SU-DHL-6 (cell line): Measurements from ENCODE around the gene CTDSPL.

Source experiments
- H2AFZ ChIP-seq: fragments of 200-600 bp; sonication (generic); 2 replicates; pipeline ENCODE4 v1.6.1; 2014; ENCODE audit warnings: low read depth, mild to moderate bottlenecking, moderate library complexity, mixed read lengths, antibody characterized with exemption, low read length; ENCODE audit not compliant: severe bottlenecking
- H3F3A ChIP-seq: fragments of 200-600 bp; shearing (Covaris generic); 2 replicates; pipeline ENCODE4 v1.6.0; 2016; ENCODE audit warnings: antibody characterized with exemption, mild to moderate bottlenecking; ENCODE audit not compliant: insufficient read depth
- H3K27ac ChIP-seq: fragments of 200-600 bp; sonication (generic); 2 replicates; pipeline ENCODE4 v1.5.1; 2016; ENCODE audit warnings: low read depth, mild to moderate bottlenecking, low read length, moderate library complexity, mixed read lengths
- H3K27me3 ChIP-seq: fragments of 200-600 bp; sonication (generic), shearing (Covaris generic); 2 replicates; pipeline ENCODE4 v1.6.0; 2014; ENCODE audit warnings: mild to moderate bottlenecking, low read length
- H3K36me3 ChIP-seq: fragments of 200-600 bp; sonication (generic); 2 replicates; pipeline ENCODE4 v1.6.1; 2014; ENCODE audit warnings: mild to moderate bottlenecking, low read length, mixed read lengths
- H3K4me2 ChIP-seq: fragments of 300-600, 200-600 bp; shearing (Covaris generic), sonication (generic); 2 replicates; pipeline ENCODE4 v1.6.0; 2014; ENCODE audit warnings: low read length, low read depth, mild to moderate bottlenecking; ENCODE audit not compliant: poor library complexity, severe bottlenecking
- H3K4me3 ChIP-seq: fragments of 200-600 bp; sonication (generic); 2 replicates; pipeline ENCODE4 v1.5.1; 2014; ENCODE audit warnings: antibody characterized with exemption, low read length, mild to moderate bottlenecking, mixed read lengths; ENCODE audit not compliant: insufficient read depth, poor library complexity, severe bottlenecking
- H3K79me2 ChIP-seq: fragments of 200-600 bp; sonication (generic); 2 replicates; pipeline ENCODE4 v1.6.1; 2014; ENCODE audit warnings: mild to moderate bottlenecking, low read length, moderate library complexity; ENCODE audit not compliant: insufficient read depth
- H3K9ac ChIP-seq: fragments of 200-600 bp; sonication (generic); 2 replicates; pipeline ENCODE4 v1.7.0; 2014; ENCODE audit warnings: mild to moderate bottlenecking, low read length
- H3K9me2 ChIP-seq: fragments of 200-600 bp; sonication (generic); replicated peaks from 2 replicates; pipeline ENCODE4 v1.6.1; 2014; ENCODE audit warnings: low read length; ENCODE audit not compliant: insufficient read depth
- H3K9me3 ChIP-seq: fragments of 200-600 bp; sonication (generic); 2 replicates; pipeline ENCODE4 v1.6.1; 2014; ENCODE audit warnings: low read length, mixed read lengths; ENCODE audit not compliant: insufficient read depth
- H4K20me1 ChIP-seq: fragments of 200-600 bp; sonication (generic); 2 replicates; pipeline ENCODE4 v1.6.1; 2014; ENCODE audit warnings: low read depth, mild to moderate bottlenecking, antibody characterized with exemption, low read length, moderate library complexity, mixed read lengths
- CTCF ChIP-seq: fragments of 200-600 bp; sonication (generic); IDR thresholded peaks from one replicate; pipeline ENCODE4 v1.5.1; 2017; ENCODE audit warnings: antibody characterized with exemption, mild to moderate bottlenecking, low read length, moderate library complexity; ENCODE audit not compliant: insufficient read depth, poor library complexity, severe bottlenecking
- EZH2phosphoT487 ChIP-seq: fragments of 200-600 bp; sonication (generic), shearing (Covaris generic); conservative IDR thresholded peaks from 2 replicates; pipeline ENCODE4 v1.6.1; 2018; ENCODE audit warnings: mild to moderate bottlenecking, antibody characterized with exemption, low read length, moderate library complexity, mixed read lengths

The CTDSPL gene

GRCh38 chr3:37952564-37952963 lies 90.9 kb downstream of the CTDSPL start:
- H2AFZ ChIP-seq: no peak overlapping the region
- TF ChIP-seq EZH2phosphoT487: no peak
- no peak for TF ChIP-seq CTCF
- H3K4me3 ChIP-seq: no peak overlapping the region
- H4K20me1 ChIP-seq: no peaks in the 10 kb centered on the region
- H3K9me2 ChIP-seq: no peaks in the 10 kb centered on the region
- no peaks in the 10 kb centered on the region for H3K79me2 ChIP-seq
- H3K27ac ChIP-seq: no peak overlapping the region
- H3K9me3 ChIP-seq: no peaks in the 10 kb centered on the region
- H3K4me2 ChIP-seq: no peak overlapping the region
- H3K36me3 ChIP-seq: no peaks in the 10 kb centered on the region
- no peak overlapping the region for H3K9ac ChIP-seq
- no peaks in the 10 kb centered on the region for H3F3A ChIP-seq
- no peaks in the 10 kb centered on the region for H3K27me3 ChIP-seq

DNA sequence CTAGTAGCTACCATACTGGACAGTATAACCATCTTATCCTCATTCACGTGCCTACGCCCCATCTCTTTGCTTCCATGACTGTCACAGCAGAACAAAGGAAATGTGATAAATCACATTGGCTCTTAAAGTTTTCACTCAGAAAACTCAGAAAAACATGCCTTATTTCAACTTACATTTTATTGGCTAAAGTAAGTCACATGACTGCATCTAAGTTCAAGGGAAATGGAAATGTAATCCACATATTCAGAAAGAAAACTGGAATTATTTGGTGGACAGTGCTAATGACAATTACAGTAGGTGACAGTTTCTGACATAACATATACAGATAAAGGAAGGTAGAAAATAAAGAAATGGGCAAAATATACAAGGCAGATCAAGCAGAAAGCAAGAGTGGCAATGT lies 91.5 kb downstream of the CTDSPL start:
- no peak overlapping the region for H2AFZ ChIP-seq
- no peaks in the 10 kb centered on the region for H4K20me1 ChIP-seq
- no peaks in the 10 kb centered on the region for H3K9me2 ChIP-seq
- TF ChIP-seq EZH2phosphoT487 (no peak), CTCF (no peak)
- H3K9ac ChIP-seq: no peak overlapping the region
- H3K36me3 ChIP-seq: no peaks in the 10 kb centered on the region
- no peaks in the 10 kb centered on the region for H3K27me3 ChIP-seq
- no peak overlapping the region for H3K4me2 ChIP-seq
- no peaks in the 10 kb centered on the region for H3K79me2 ChIP-seq
- H3K4me3 ChIP-seq: no peak overlapping the region
- H3K9me3 ChIP-seq: no peaks in the 10 kb centered on the region
- no peak overlapping the region for H3K27ac ChIP-seq
- H3F3A ChIP-seq: no peaks in the 10 kb centered on the region

- Histone ChIP-seq H3K27ac (no peak overlapping the region), H2AFZ (no peak overlapping the region), H3K27me3 (no peaks in the 10 kb centered on the region)
These were observed 92.2 kb downstream of the CTDSPL start for GRCh38 chr3:37953707-37954394.

More at GRCh38 chr3:37953707-37954394, 92.2 kb downstream of the CTDSPL start:
- no peak overlapping the region for H3K4me2 ChIP-seq
- H3K9ac ChIP-seq: no peak overlapping the region
- H4K20me1 ChIP-seq: no peaks in the 10 kb centered on the region
- no peaks in the 10 kb centered on the region for H3F3A ChIP-seq
- no peak for TF ChIP-seq CTCF
- TF ChIP-seq EZH2phosphoT487: no peak
- H3K36me3 ChIP-seq: no peaks in the 10 kb centered on the region
- no peaks in the 10 kb centered on the region for H3K79me2 ChIP-seq
- H3K9me3 ChIP-seq: no peaks in the 10 kb centered on the region
- no peak overlapping the region for H3K4me3 ChIP-seq
- H3K9me2 ChIP-seq: no peaks in the 10 kb centered on the region
